Progenitor cell of endocrine pancreas (in vitro differentiated cells): ENCODE results near the gene DAPK1. TPM values are rescaled to one million over a fixed set of nuclear protein-coding genes. Genes with fewer than 3 reads are reported as not detected.

Experiments used
- DNase-seq: peaks from one replicate; pipeline ENCODE4 v3.0.0; 2021; ENCODE audit warnings: low spot score; ENCODE audit not compliant: unreplicated experiment
- H3K27ac Mint-ChIP-seq: 2 replicates; pipeline ENCODE4 v1.8.0; 2021; ENCODE audit warnings: mild to moderate bottlenecking, moderate library complexity, mixed read lengths
- H3K27me3 Mint-ChIP-seq: 2 replicates; pipeline ENCODE4 v1.8.0; 2021; ENCODE audit warnings: mixed read lengths
- H3K36me3 Mint-ChIP-seq: 2 replicates; pipeline ENCODE4 v1.8.0; 2022; ENCODE audit warnings: mixed read lengths; ENCODE audit not compliant: insufficient read depth
- H3K4me1 Mint-ChIP-seq: 2 replicates; pipeline ENCODE4 v1.8.0; 2021; ENCODE audit warnings: low read depth, mixed read lengths
- H3K4me3 Mint-ChIP-seq: 2 replicates; pipeline ENCODE4 v1.8.0; 2021; ENCODE audit warnings: low read depth, mild to moderate bottlenecking, moderate library complexity, mixed read lengths
- H3K9me3 Mint-ChIP-seq: 2 replicates; pipeline ENCODE4 v1.8.0; 2021; ENCODE audit warnings: low read depth, mixed read lengths
- CTCF ChIP-seq: fragments of 200-600 bp; sonication (generic); IDR thresholded peaks from one replicate; pipeline ENCODE4 v1.5.0; 2021; ENCODE audit warnings: antibody characterized with exemption, mild to moderate bottlenecking; ENCODE audit not compliant: unreplicated experiment
- total RNA-seq: library from RNA; stranded (reverse); gene quantifications from 2 replicates; pipeline ENCODE4 v1.2.1, GENCODE V29; 2021

The DAPK1 gene
- total RNA-seq, 1 donor from 2014 or later = 202 TPM

- Mint-ChIP-seq H3K9me3 (peaks cover 4% of the 10 kb centered on the region), H3K36me3 (peaks cover 31% of the 10 kb centered on the region), H3K27me3 (no peaks in the 10 kb centered on the region), H3K27ac (peak overlapping the region; percentile 5), H3K4me1 (peaks cover 51% of the 10 kb centered on the region), H3K4me3 (peak overlapping the region; percentile 37)
- no peak for TF ChIP-seq CTCF
- no peak for DNase-seq
Observed at GRCh38 chr9:87501806-87502205, 4.1 kb downstream of the DAPK1 start.

GRCh38 chr9:87502391-87503221, 4.9 kb downstream of the DAPK1 start:
- H3K4me3 Mint-ChIP-seq = no peak overlapping the region
- no peaks in the 10 kb centered on the region for H3K27me3 Mint-ChIP-seq
- peaks cover 4% of the 10 kb centered on the region for H3K9me3 Mint-ChIP-seq
- H3K36me3 Mint-ChIP-seq = peaks cover 38% of the 10 kb centered on the region
- DNase-seq = no peak
- no peak for TF ChIP-seq CTCF
- peaks cover 49% of the 10 kb centered on the region for H3K4me1 Mint-ChIP-seq
- no peak overlapping the region for H3K27ac Mint-ChIP-seq

- no peak overlapping the region for H3K27ac Mint-ChIP-seq
Observed at GRCh38 chr9:87503430-87503829, 5.8 kb downstream of the DAPK1 start.

GRCh38 chr9:87503927-87504326, 6.3 kb downstream of the DAPK1 start:
- H3K4me3 Mint-ChIP-seq = no peak overlapping the region
- TF ChIP-seq CTCF = no peak
- peaks cover 47% of the 10 kb centered on the region for H3K4me1 Mint-ChIP-seq
- H3K9me3 Mint-ChIP-seq = peaks cover 4% of the 10 kb centered on the region
- H3K36me3 Mint-ChIP-seq = peaks cover 43% of the 10 kb centered on the region
- no peak for DNase-seq
- H3K27me3 Mint-ChIP-seq = no peaks in the 10 kb centered on the region
- no peak overlapping the region for H3K27ac Mint-ChIP-seq

More at GRCh38 chr9:87503430-87503829, 5.8 kb downstream of the DAPK1 start:
- TF ChIP-seq CTCF = no peak
- Mint-ChIP-seq H3K36me3 (peaks cover 39% of the 10 kb centered on the region), H3K9me3 (peaks cover 4% of the 10 kb centered on the region), H3K4me1 (peaks cover 49% of the 10 kb centered on the region), H3K27me3 (no peaks in the 10 kb centered on the region), H3K4me3 (no peak overlapping the region)
- DNase-seq = no peak

- Mint-ChIP-seq H3K4me1 (peaks cover 37% of the 10 kb centered on the region), H3K27ac (no peak overlapping the region), H3K27me3 (no peaks in the 10 kb centered on the region), H3K36me3 (peaks cover 46% of the 10 kb centered on the region), H3K9me3 (peaks cover 4% of the 10 kb centered on the region), H3K4me3 (no peak overlapping the region)
- no peak for TF ChIP-seq CTCF
- no peak for DNase-seq
Observed at GRCh38 chr9:87504938-87505337, 7.3 kb downstream of the DAPK1 start.
